ENCODE measurements around the gene SHB.
A peak's percentile ranks its signal among the peaks of the same experiment; 100 is the strongest.
"Not testable (repeated sequence)": the region's sequence is repeated elsewhere in the genome, so short reads cannot be mapped to it uniquely, and the experiment has no call there.

The SHB gene

DNA sequence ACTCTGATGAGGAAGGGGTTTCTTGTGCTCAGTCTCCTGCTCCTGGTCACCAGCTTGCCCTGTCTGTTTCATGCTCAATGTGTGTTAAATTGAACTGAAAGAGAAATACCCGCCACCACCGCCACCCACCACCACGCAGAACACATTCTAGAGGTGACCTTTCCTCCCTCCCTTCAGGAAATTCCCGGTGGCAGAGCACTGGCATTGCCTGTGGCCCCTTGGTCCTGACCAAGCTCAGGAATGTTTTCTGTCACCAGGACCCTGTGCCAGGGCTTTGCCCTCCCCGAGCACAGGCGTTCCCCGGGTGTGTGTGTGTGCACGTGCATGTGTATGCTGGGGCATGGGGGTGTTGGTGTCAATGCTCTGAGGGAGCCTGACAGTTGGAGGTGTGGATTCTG, 154.9 kb downstream of the SHB start:
- no peak for DNase-seq

DNA sequence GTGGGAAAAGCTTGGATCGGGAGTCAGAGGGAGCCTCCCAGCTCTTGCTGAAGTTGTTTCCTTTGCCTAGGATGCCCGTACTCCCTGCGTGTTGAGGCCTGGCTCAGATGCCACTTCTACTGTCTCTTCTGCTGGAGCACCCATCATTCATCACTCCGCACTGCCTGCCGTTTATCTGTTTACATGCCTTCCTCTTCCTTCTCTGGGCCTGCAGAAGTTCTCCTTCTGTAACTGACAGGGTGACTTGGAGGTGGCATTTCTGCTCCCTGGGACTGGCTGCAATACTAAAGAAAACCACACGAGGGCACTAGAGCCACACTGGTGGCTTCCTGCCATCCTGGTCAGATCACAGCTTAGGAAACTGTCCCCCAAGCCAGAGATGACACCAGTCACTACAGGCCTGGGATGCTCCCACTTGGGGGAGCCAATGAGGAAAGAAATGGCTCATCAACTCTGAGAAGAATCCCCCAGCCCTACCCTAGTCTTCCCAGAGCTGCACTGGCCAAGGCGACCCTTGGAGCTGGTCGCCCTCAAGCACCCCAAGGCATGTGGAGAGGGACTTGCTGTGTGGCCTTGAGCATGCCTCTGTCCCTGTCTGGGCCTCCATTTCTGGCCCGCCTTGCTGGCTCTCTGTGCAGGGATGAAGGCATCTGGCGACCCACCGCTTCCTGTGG, 155.4 kb downstream of the SHB start:
- peak; percentile 84 for DNase-seq

DNA sequence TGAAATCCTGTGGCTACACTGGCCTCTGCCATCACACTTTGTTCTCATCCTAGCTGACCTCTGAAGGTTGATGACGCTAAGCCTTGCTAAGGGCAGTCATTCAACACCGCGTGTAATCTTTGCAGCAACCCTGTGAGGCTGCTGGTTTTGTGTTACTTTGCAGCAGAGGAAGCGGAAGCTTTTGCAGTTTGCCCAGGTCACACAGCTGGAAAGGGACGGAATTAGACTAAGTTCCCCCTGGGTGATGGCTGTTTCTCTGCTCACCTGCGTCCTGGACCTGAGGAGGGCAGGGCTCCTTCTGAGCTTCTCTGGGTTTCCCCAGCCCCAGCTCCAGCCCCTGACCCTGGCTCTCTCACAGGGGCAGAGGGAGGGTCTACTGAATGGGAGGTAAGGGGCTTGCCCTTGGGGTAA, 157.8 kb downstream of the SHB start:
- no peak for DNase-seq

DNA sequence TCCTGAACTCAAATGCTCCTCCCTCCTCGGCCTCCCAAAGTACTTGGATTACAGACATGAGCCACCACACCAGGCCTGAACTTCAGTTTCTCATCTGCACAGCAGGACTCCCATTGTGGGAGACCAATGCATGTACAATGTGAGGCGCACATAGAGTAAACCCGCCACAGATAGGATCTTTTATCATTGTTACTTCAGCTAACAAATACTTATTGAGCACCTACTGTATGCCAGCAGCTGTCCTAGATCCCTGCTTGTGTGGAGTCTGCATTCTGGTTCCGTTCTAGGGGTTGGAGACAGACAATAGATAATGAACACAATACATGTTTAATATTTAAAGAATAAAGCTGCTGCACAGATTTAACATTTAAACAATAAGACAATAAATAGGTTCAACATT, 158.8 kb downstream of the SHB start:
- DNase-seq: no peak

DNA sequence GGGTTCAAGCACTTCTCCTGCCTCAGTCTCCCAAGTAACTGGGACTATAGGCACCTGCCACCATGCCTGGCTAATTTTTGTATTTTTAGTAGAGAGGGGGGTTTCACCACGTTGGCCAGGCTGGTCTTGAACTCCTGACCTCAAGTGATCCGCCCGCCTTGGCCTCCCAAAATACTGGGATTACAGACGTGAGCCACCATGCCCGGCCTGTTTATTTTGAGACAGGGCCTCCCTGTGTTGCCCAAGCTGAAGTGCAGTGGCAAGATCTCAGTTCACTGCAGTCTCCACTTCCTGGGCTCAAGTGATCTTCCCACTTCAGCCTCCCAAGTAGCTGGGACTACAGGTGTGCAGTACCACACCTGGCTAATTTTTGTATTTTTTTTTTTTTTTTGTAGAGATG, 159.2 kb downstream of the SHB start:
- not testable (repeated sequence) for DNase-seq

DNA sequence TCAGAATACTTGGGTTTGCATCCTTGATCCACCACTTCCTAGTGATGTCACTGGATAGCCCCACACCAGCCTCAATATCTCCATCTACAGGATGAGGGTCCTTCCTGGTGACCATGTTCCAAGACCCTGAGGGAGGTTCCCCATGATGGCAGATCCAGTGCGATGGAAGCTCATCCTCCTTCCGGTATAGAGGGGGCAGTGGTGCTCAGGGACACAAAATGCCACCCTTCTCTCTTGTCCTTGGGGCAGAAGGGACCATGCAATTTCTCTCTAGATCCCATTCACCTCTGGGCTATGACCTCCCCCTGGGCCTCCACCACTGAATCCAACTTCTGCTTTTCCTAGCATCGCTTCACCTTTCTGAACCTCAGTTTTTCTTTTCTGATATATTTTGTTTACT, 159.7 kb downstream of the SHB start:
- DNase-seq: no peak

DNA sequence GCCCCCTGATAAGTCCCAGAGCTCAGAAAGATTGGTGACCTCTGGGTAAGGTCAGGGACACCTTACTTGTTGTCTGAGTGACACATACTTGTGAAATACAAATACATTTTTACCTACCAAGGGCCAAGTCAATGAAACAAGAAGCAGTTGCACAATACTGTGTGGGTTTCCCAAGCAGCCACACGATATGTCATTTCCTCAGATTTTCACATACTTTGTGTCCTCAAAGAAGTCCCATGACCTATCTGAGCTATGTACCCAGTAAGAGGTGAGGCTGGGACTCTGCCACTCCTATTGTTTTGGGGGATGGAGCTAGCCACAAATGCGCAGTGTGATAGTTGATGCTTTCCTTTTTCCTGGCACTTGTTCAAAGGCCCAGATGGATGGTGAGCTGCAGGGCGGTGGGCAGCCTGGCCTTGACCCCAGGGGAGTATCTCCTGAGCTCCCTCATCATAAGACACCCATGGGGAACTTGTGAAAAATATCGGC, 160.3 kb downstream of the SHB start:
- no peak for DNase-seq

- no peak for DNase-seq
Measured at GRCh38 chr9:37908283-37908682, 160.7 kb downstream of the SHB start.

DNA sequence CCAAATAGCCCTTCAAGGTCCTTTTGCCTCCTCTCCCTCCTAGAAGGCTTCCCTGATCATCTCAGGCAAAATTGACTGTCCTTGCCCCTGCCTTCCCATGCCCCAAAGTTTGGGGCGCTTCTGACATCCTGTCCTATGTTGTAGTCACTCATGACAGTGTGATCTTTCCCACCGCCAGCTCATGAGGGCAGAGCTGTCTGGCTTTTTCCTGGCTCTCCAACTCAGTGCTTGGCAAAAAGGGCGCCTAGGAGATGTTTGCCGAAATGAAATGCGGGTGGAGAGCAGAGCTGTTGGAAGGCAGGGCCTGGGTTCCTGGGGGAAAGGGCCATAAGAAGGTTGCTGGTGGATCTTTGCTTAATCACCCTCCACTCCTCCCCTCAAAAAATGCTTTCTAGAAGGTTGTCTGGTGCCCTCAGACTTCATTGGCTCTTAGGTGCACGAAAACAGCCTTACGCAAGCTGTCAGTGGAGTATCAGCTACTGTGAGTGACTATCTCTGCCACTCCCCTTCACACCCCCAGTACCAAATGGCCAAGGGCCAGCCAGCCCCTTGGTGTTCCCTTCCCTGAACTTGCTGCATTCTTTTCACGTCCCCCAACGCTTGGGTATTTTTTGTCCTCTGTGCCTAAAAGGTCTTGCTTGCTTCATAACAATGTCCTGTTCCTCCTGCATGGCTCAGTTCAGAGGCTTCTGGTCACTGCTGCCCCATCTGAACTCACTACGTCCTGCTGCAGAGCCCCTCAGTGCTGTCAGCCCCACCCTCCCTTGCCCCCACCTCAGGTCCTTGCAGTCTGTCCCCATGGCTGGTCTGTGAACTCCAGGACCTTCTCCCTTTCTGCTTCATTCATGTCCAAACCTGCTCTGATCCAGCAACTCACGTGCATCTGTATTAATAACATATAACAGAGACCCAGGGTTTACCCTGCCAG, 162.5 kb downstream of the SHB start:
- no peak for DNase-seq

- no peak for DNase-seq
Measured at GRCh38 chr9:37905776-37906175, 163.3 kb downstream of the SHB start.

GRCh38 chr9:37905131-37905505, 163.9 kb downstream of the SHB start:
- DNase-seq: peak; percentile 65

GRCh38 chr9:37904445-37905130, 164.4 kb downstream of the SHB start:
- no peak for DNase-seq

DNA sequence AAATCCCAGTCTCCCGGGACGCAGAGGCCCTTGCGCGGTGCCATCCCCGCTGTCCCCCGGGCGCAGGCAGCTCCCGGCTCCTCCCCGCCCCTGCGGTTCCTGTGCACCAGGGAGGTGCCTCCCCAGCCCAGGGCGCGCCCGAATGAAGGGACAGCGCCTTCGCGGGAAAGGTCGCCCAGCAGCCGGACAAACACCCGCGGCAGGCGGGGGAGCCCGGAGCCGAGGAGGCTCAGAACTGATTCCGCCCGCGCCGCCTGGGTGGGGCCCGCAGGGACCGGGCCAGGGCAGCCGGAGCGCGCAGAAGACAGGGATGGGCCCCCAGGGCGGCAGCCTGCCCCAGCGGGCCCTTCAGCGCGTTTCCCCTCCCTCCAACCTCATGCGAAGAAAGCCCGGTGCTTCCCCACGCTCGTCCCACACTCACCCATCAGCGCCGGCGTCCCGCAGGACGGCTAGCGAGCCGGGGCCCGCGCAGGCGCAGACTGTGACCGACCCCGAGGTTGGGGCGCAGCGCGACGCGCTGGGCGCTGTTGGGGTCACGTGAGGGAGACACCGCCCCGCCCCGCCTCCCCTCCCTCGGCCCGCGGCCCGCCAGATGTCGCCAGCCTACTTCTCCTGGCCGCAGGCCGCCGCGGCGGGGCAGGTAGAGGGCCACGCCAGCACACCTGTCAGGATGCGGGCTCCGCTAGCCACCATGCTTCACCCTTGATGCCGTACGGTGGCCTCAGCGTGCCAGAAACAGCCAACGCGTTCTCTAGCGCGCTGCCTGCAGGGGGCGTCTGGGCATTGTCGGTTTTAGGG, 165.2 kb downstream of the SHB start, which contains the start of gene SLC25A51:
SLC25A51 (minus strand) TSS at position 481 of the 798 bp plus-strand sequence. CDS start 15,577 bp downstream, outside the sequence.
- peak; percentile 96 for DNase-seq

GRCh38 chr9:37902796-37903646, 166.0 kb downstream of the SHB start:
- no peak for DNase-seq

- no peak for DNase-seq
Measured at GRCh38 chr9:37902131-37902530, 166.9 kb downstream of the SHB start.

DNA sequence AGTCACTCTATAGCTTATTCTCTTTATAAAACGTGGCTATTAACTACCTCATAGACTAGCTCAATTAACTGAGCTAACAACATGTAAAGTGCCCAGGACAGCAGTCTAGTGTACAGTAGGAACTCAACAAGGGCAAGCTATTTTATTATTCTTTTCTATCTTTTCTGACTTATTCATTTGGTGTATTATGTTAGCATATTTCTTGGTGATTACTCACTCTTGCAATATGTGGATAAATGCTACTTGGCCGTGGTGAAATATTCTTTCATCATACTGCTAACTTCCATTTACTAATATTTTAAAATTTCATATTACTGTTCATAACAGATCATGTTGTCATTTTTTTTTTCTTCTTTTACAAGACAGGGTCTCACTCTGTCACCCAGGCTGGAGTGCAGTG, 170.0 kb downstream of the SHB start:
- no peak for DNase-seq

- DNase-seq: no peak
Measured at GRCh38 chr9:37897665-37898064, 171.4 kb downstream of the SHB start.

GRCh38 chr9:37892063-37892462, 177.0 kb downstream of the SHB start:
- DNase-seq: no peak

- not testable (repeated sequence) for DNase-seq
Measured at GRCh38 chr9:37891042-37891441, 178.0 kb downstream of the SHB start.

DNA sequence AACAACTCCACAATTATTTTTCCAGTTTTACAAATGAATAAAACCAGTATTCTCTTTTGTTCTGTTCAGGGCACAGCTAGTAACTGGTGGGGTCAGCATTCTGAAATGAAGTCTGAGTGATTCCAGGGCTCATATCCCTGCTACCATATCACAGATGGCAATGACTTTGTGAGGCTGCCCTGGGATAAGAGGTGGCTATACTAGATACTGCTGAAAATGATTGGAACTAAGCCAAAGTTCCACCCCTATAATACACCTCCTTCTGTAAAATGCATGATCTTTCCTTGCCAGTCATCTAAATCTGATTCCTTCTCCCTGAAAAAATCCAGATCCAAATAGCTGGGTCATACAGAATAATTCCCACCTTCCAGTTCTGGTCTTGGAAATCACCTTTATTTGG, 179.5 kb downstream of the SHB start:
- no peak for DNase-seq

- DNase-seq: not testable (repeated sequence)
Measured at GRCh38 chr9:37887977-37888583, 180.9 kb downstream of the SHB start.
